GM18870 (cell line): ENCODE results near the gene GALNT14.

ENCODE experiments used
- ATAC-seq: cut with Tn5 transposase; IDR thresholded peaks from one replicate; pipeline ENCODE4 v1.9.1; 2021; ENCODE audit warnings: moderate library complexity; ENCODE audit not compliant: unreplicated experiment

The GALNT14 gene

GRCh38 chr2:31058096-31059035 is 79.9 kb downstream of the GALNT14 start:
- ATAC-seq, result no peak

GRCh38 chr2:31057691-31058090 is 80.5 kb downstream of the GALNT14 start:
- no peak for ATAC-seq

- no peak for ATAC-seq
Measured at GRCh38 chr2:31055938-31056337, 82.3 kb downstream of the GALNT14 start.

- no peak for ATAC-seq
Measured at GRCh38 chr2:31054842-31055388, 83.3 kb downstream of the GALNT14 start.

GRCh38 chr2:31053929-31054782 is 84.1 kb downstream of the GALNT14 start:
- ATAC-seq, result no peak

- no peak for ATAC-seq
Measured at GRCh38 chr2:31052284-31052683, 86.0 kb downstream of the GALNT14 start.

- ATAC-seq, result no peak
Measured at GRCh38 chr2:31051258-31052140, 86.7 kb downstream of the GALNT14 start.

GRCh38 chr2:31049916-31050588 is 88.2 kb downstream of the GALNT14 start:
- ATAC-seq, result no peak

GRCh38 chr2:31049264-31049663 is 89.0 kb downstream of the GALNT14 start:
- no peak for ATAC-seq

- no peak for ATAC-seq
Measured at GRCh38 chr2:31047599-31047998, 90.6 kb downstream of the GALNT14 start.

- ATAC-seq, result no peak
Measured at GRCh38 chr2:31038385-31038784, 99.9 kb downstream of the GALNT14 start.

- no peak for ATAC-seq
Measured at GRCh38 chr2:31037058-31037457, 101.2 kb downstream of the GALNT14 start.

GRCh38 chr2:31033032-31033431 is 105.2 kb downstream of the GALNT14 start:
- no peak for ATAC-seq

- no peak for ATAC-seq
Measured at GRCh38 chr2:31032475-31032874, 105.8 kb downstream of the GALNT14 start.

GRCh38 chr2:31031132-31031706 is 107.0 kb downstream of the GALNT14 start:
- ATAC-seq, result peak; percentile 81

- no peak for ATAC-seq
Measured at GRCh38 chr2:31028417-31028816, 109.8 kb downstream of the GALNT14 start.

GRCh38 chr2:31027549-31027948 is 110.7 kb downstream of the GALNT14 start:
- no peak for ATAC-seq

GRCh38 chr2:31023541-31023940 is 114.7 kb downstream of the GALNT14 start:
- no peak for ATAC-seq

- no peak for ATAC-seq
Measured at GRCh38 chr2:31020713-31021112, 117.5 kb downstream of the GALNT14 start.

- no peak for ATAC-seq
Measured at GRCh38 chr2:31018280-31018679, 120.0 kb downstream of the GALNT14 start.
